NCI-H1417 (cell line): ENCODE data around the gene MAB21L2.
A peak's percentile ranks its signal among the peaks of the same experiment; 100 is the strongest.

Source experiments
- DNase-seq, 3 experiments: peaks; one replicate each; lab custom pipeline; 2025; lab: John Stamatoyannopoulos, UW

MAB21L2 gene

DNA sequence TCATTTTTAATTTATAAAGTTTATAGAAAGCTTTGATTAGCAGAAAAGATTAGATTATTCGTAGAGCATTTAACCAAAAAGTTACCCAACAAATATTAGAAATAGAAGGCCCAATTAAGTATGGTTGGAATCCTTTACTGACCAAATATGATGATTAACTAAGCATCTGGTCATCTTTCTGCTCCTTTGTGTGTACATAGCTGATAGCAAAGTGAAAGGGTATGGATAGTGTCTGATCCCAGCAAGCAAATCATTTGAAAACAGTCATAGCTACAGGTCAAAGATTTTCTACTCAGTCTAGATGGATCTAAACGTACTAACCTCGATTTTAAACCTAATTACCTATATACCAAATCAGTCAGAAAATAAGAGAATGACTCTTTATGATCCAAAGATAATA is 7.3 kb upstream of the MAB21L2 start:
- no peak for DNase-seq

DNA sequence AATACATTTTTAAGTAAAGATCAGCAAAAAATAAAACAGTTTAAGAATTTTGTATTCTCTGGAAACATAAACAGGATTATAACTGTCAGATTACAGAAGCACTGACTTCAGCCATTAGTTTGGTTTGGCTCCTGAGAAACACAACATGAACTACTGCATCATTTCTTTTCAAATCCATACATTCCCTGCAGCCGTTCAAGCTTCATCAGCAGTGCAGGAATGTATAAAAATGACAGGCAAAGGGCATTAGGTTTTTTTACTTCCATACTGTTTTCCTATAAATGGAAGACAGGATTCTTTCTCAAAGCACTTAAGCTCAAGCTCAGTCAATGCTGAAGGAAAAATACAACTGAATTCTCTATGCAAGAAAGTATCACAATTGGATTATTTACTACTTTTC is 4.2 kb upstream of the MAB21L2 start:
- DNase-seq: peak in 1 of 3 experiments; percentile 7

- DNase-seq: peak; percentile 39 to 86 (median 83)
Measured at GRCh38 chr4:150578745-150579501, 3.0 kb upstream of the MAB21L2 start.

DNA sequence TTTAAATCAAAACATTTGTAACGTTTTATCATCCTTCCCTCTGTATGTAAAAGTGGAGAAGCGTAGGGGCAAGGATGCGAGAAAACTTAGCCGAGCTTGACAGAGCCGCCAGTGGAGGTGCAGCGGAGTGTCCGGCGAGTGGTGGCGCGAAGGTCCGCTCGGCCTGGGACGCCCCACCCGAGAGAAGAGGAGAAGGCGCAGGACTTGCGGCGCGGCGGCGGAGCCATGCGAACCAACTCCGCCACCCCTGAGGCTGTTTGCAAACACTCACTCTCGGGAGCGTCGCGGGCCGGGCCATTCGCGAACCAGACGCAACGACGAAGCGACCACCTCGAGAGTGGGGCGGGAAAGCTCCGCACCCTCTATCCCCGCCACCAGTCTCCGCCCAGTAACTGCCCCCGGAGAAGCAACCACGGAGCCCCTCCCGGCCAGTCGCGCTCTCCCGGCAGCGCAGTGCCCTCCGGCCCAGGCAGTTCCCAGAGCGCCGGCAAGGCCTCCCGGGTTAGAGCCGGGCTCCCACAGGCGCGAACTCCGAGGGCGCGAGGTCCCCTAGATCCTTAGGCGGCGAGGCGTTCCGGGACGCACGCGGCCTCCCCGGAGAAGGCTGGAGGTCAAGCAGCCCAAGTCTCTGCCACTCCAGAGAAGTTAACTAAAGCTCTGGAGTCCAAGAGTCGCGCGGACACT is 2.3 kb upstream of the MAB21L2 start:
- no peak for DNase-seq

DNA sequence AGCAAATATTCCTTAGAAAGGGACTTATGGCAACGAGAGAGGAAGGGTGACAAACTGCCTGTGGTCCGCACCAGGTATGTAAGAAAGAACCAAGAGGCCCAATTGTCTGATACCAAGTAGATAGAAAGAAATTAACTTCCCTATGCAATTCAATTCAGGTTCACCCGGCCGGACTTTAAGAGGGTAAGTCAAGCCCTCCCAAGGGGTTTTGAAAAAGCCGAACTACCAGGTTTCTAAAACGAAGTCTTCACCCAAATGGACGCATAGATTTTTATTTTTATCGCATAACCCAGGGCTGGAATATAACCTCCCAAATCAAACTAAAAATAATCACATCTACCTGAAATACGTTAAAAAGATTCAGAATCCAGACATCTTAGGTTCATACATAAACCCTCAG is 1.6 kb upstream of the MAB21L2 start:
- no peak for DNase-seq

- no peak for DNase-seq
Measured at GRCh38 chr4:150581056-150581605, 820 bp upstream of the MAB21L2 start.

- no peak for DNase-seq
Measured at GRCh38 chr4:150581641-150582051, 305 bp upstream of the MAB21L2 start.

GRCh38 chr4:150582873-150583286 is 929 bp downstream of the MAB21L2 start:
- no peak for DNase-seq

GRCh38 chr4:150583287-150584110 is 1.5 kb downstream of the MAB21L2 start:
- no peak for DNase-seq

- no peak for DNase-seq
Measured at GRCh38 chr4:150584111-150584915, 2.4 kb downstream of the MAB21L2 start.

GRCh38 chr4:150585611-150586010 is 3.7 kb downstream of the MAB21L2 start:
- no peak for DNase-seq

DNA sequence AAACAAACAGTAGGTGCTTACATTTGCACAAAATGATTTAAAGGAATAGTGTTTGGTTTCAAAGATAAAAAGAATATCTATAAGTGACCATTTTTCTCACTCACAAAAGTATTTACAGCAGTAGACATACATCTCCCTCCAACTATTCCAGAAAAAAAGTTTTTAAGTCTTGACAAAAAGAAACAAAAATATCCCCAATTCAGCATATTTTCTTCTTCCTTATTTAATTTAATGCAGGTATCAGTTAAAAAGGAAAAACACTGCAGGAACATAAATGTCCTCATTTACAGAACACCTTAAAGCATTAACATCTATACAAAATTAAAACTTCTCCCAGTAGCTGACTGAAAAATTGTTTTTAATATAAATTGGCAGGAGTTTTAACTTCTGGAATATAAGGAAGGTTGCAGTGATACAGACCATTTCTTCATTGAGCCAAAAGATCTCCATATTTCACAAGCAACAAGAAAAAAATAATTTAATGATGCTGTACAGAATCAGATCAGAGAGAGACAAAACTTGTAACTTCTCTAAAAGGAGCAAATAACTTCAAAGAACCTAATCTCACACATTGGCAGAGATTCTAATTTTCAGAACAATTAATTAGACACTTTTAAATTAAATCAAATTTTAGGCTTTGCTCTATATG is 4.3 kb downstream of the MAB21L2 start:
- DNase-seq: no peak

DNA sequence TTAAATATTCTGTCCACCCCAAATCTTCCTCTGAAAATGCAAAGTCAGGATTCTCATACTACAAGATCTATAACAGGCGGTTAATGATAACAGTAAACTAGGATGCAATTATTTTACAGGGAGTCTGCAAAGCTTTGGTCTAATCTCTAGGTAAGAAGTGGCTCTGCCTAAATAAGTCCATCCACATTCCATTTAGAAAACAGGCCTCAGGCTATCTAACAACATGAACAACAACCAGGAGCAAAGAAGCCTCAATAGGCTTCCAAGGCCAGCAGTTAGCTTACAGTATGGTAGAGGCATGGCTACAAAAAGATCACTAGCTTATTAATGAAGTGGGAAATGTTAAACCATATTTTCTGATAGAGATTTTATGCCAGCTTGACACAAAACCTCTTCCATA is 6.4 kb downstream of the MAB21L2 start:
- peak in 1 of 3 experiments; percentile 5 for DNase-seq

- no peak for DNase-seq
Measured at GRCh38 chr4:150589157-150589556, 7.2 kb downstream of the MAB21L2 start.

GRCh38 chr4:150590631-150591030 is 8.7 kb downstream of the MAB21L2 start:
- DNase-seq: no peak

GRCh38 chr4:150591406-150591805 is 9.5 kb downstream of the MAB21L2 start:
- DNase-seq: peak in 2 of 3 experiments; percentile 59 to 81

GRCh38 chr4:150591904-150592303 is 10.0 kb downstream of the MAB21L2 start:
- DNase-seq: peak in 1 of 3 experiments; percentile 38

GRCh38 chr4:150593996-150594395 is 12.0 kb downstream of the MAB21L2 start:
- DNase-seq: peak in 1 of 3 experiments; percentile 67

DNA sequence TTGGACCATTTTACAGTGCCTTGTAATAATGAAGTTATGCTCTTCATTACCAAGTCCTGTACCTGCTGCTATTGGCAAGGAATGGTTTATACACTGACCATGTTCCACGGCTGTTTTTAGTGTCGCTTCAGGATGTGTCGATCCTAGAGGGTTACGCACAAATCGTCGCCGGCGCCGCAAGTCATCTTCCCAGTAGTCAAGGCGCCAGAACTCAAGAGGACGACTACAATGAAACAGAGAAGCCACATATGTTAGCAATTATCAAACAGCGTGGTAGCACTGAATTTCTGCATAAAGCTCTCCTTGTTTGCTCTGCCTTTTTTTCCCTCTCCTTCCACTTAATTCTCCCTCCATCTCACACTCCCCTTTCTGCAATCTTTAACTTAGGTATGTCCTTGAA is 17.0 kb downstream of the MAB21L2 start:
- peak in 1 of 3 experiments; percentile 52 for DNase-seq

- DNase-seq: no peak
Measured at GRCh38 chr4:150599547-150599946, 17.6 kb downstream of the MAB21L2 start.
